K562 (cell line): ENCODE measurements around the gene ZFP57. TPM values are rescaled to one million over a fixed set of nuclear protein-coding genes. Genes with fewer than 3 reads are reported as not detected.

Experiments
- ATAC-seq: fragments of 200-7000 bp; cut with Tn5 transposase; 3 replicates; pipeline ENCODE4 v1.9.1; 2020; ENCODE audit warnings: moderate library complexity
- BruUV-seq: library from RNA; stranded (reverse); fragments of 400-500 nt; replicated peaks from 2 replicates; lab custom pipeline; 2021; lab: Mats Ljungman, UMichigan
- CTCF ChIA-PET: fragments of 300-600 bp; formaldehyde crosslinking; extraction: SDS; loops from one replicate; lab custom pipeline; 2021; ENCODE audit warnings: low intra/inter-chr PET ratio; lab: Yijun Ruan, JAX
- POLR2A ChIA-PET: fragments of 300-600, 350-650 bp; sonication (Branson Sonifier 250); formaldehyde crosslinking; extraction: SDS; loops from one replicate; lab custom pipeline; 2021; ENCODE audit warnings: antibody characterized with exemption, inconsistent platforms; lab: Yijun Ruan, JAX
- DNase-seq, 4 experiments: peaks; one replicate each; pipeline versions ENCODE4 v3.0.0 to v3.0.0-alpha.2; 2011 to 2018; ENCODE audit warnings: low spot score in 3 of 4, mixed read lengths in 3 of 4; ENCODE audit errors: extremely low read depth in 1 of 4
- FAIRE-seq: peaks from 2 replicates; lab custom pipeline; 2011; peaks lifted over from hg19 to GRCh38; lab: Jason Lieb, UNC
- H2AFZ ChIP-seq: 2 replicates; pipeline ENCODE4 v1.6.0; 2011; ENCODE audit warnings: low read depth, low read length, control low read depth, inconsistent platforms
- H3K27ac ChIP-seq: fragments of 200-600 bp; 3 replicates; pipeline ENCODE4 v1.8.0; 2011; ENCODE audit warnings: low read depth, mild to moderate bottlenecking, control low read depth, inconsistent platforms, low read length, moderate library complexity, mixed read lengths; ENCODE audit errors: extremely low read depth
- H3K27me3 ChIP-seq, 2 experiments: fragments of 300-600 bp in 1 of 2; 2 replicates in 1 of 2; 3 replicates in 1 of 2; pipeline versions ENCODE4 v1.6.0 to v1.8.0; 2011; ENCODE audit warnings: inconsistent platforms in 2 of 2, low read length in 2 of 2, mild to moderate bottlenecking in 1 of 2, mixed read lengths in 1 of 2, moderate library complexity in 1 of 2; ENCODE audit not compliant: control insufficient read depth in 2 of 2, insufficient read depth in 2 of 2
- H3K36me3 ChIP-seq: fragments of 300-600 bp; 3 replicates; pipeline ENCODE4 v1.8.0; 2011; ENCODE audit warnings: mild to moderate bottlenecking, low read length, inconsistent platforms; ENCODE audit not compliant: control insufficient read depth, insufficient read depth
- H3K4me1 ChIP-seq, 2 experiments: fragments of 200-600 bp in 1 of 2; replicated peaks in 1 of 2; 2 replicates in 1 of 2; 3 replicates in 1 of 2; pipeline versions ENCODE4 v1.5.1 to v1.8.0; 2011; ENCODE audit warnings: inconsistent platforms in 2 of 2, low read length in 2 of 2, mild to moderate bottlenecking in 1 of 2, mixed read lengths in 1 of 2, moderate library complexity in 1 of 2; ENCODE audit not compliant: control insufficient read depth in 2 of 2, insufficient read depth in 2 of 2
- H3K4me2 ChIP-seq: 2 replicates; pipeline ENCODE4 v1.6.1; 2011; ENCODE audit warnings: low read length, control low read depth, inconsistent platforms, mixed read lengths; ENCODE audit not compliant: insufficient read depth
- H3K4me3 ChIP-seq: fragments of 200-600 bp; sonication (generic), shearing (Covaris generic); 2 replicates; pipeline ENCODE4 v1.5.1; 2016; ENCODE audit warnings: control low read depth, inconsistent platforms
- H3K79me2 ChIP-seq: fragments of 200-600 bp; 3 replicates; pipeline ENCODE4 v1.8.0; 2011; ENCODE audit warnings: low read length, inconsistent platforms; ENCODE audit not compliant: control insufficient read depth, insufficient read depth
- H3K9ac ChIP-seq, 2 experiments: 2 replicates each; pipeline versions ENCODE4 v1.6.0 to v1.6.1; 2011; ENCODE audit warnings: low read depth in 2 of 2, low read length in 2 of 2, control low read depth in 1 of 2, inconsistent platforms in 1 of 2, mild to moderate bottlenecking in 1 of 2, mixed read lengths in 1 of 2; ENCODE audit not compliant: insufficient read depth in 1 of 2
- H3K9me1 ChIP-seq: one replicate; pipeline ENCODE4 v1.6.0; 2011; ENCODE audit warnings: inconsistent platforms, mild to moderate bottlenecking, low read length, moderate library complexity; ENCODE audit not compliant: control insufficient read depth, insufficient read depth
- H3K9me3 ChIP-seq: replicated peaks from 2 replicates; pipeline ENCODE4 v1.5.1; 2011; ENCODE audit warnings: low read depth, low read length, inconsistent platforms; ENCODE audit not compliant: control insufficient read depth, insufficient read depth
- H4K20me1 ChIP-seq: replicated peaks from 2 replicates; pipeline ENCODE4 v1.6.1; 2011; ENCODE audit warnings: low read length, inconsistent platforms, mixed read lengths; ENCODE audit not compliant: control insufficient read depth, insufficient read depth
- DPF2 ChIP-seq: fragments of 450-650 bp; IDR thresholded peaks from 2 replicates; pipeline ENCODE4 v1.6.1; 2016
- HOXB6 ChIP-seq: fragments of 250-450 bp; sonication (Bioruptor Pico); IDR thresholded peaks from 2 replicates; pipeline ENCODE4 v1.5.1; 2022; ENCODE audit warnings: mild to moderate bottlenecking, borderline replicate concordance
- RCOR1 ChIP-seq, 2 experiments: IDR thresholded peaks; 2 replicates each; pipeline ENCODE4 v1.6.1; 2012; ENCODE audit warnings: low read depth in 2 of 2, low read length in 2 of 2, borderline replicate concordance in 1 of 2, improper control_type of control experiment in 1 of 2
- SMAD1 ChIP-seq: fragments of 150-350 bp; IDR thresholded peaks from 2 replicates; pipeline ENCODE4 v1.6.1; 2014; ENCODE audit warnings: low read length, low read depth; ENCODE audit not compliant: partially characterized antibody
- SMARCE1 ChIP-seq: fragments of 450-650 bp; IDR thresholded peaks from 2 replicates; pipeline ENCODE4 v1.7.1; 2016; ENCODE audit warnings: mild to moderate bottlenecking
- TBL1XR1 ChIP-seq, 2 experiments: IDR thresholded peaks; 2 replicates each; pipeline ENCODE4 v1.6.1; 2012; ENCODE audit warnings: improper control_type of control experiment in 2 of 2, low read length in 2 of 2, mild to moderate bottlenecking in 1 of 2
- XRCC3 ChIP-seq: fragments of 450-650 bp; IDR thresholded peaks from 2 replicates; pipeline ENCODE4 v1.6.1; 2017; ENCODE audit warnings: mild to moderate bottlenecking, moderate library complexity
- WGBS: fragments of 100-300 bp; shearing (Covaris generic); methylation state at CpG from one replicate; pipeline ENCODE4 v1.1.6; 2016; ENCODE audit warnings: low coverage, mixed read lengths; ENCODE audit not compliant: insufficient coverage; ENCODE audit errors: missing lambda C conversion rate; 5-methylcytosine and 5-hydroxymethylcytosine counted together
- in situ Hi-C: fragments of 300-500 bp; cut with MboI; formaldehyde crosslinking; loops from 4 replicates; pipeline ENCODE4 v1.15.0; 2018; ENCODE audit warnings: inconsistent platforms, mixed read lengths
- intact Hi-C: fragments of 100-400 bp; cut with micrococcal nuclease; formaldehyde crosslinking; loops from 2 replicates; pipeline ENCODE4 v1.14.2; 2022
- polyA plus RNA-seq, 8 experiments: library from polyadenylated mRNA; depleted of rRNA in 4 of 8; stranded (reverse) in 5 of 8; unstranded in 3 of 8; fragments of >200 nt; fragmentation: Nextera tagmentation in 2 of 8; fragmentation: Illumina TruSeq in 1 of 8; extraction: Ambion mirVana in 2 of 8; extraction: Trizol in 1 of 8; gene quantifications; 2 replicates each; pipeline versions ENCODE4 v1.2.1 to v1.2.3, GENCODE V29; 2011 to 2014; ENCODE audit warnings: inconsistent platforms in 1 of 8, missing spikeins in 1 of 8
- total RNA-seq, 7 experiments: library from RNA; depleted of rRNA in 6 of 7; stranded (reverse); fragments of >200 nt in 6 of 7; fragmentation: Illumina TruSeq in 2 of 7; extraction: Trizol in 2 of 7; gene quantifications; 2 replicates each; pipeline versions ENCODE4 v1.2.1 to v1.2.3, GENCODE V29; 2011 to 2021; ENCODE audit warnings: low replicate concordance in 1 of 7
- TF ChIP-seq, protein P1 (sequence below): fragments of 250-450 bp; sonication (Bioruptor Pico); IDR thresholded peaks from 2 replicates; pipeline ENCODE4 v1.8.0; 2021; ENCODE audit warnings: mild to moderate bottlenecking, moderate library complexity
- TF ChIP-seq, protein P2 (sequence below): sonication (generic); formaldehyde crosslinking; IDR thresholded peaks from 2 replicates; pipeline ENCODE4 v1.8.0; 2022; ENCODE audit warnings: missing genetic modification reagents, mild to moderate bottlenecking, borderline replicate concordance

Gene ZFP57
- total and polyA plus RNA-seq, 9 of the 15 experiments (the other 6 are each of a cell fraction or from before 2014, with no cell fraction given), result 0.04 to 0.28 (median 0.13) TPM

DNA sequence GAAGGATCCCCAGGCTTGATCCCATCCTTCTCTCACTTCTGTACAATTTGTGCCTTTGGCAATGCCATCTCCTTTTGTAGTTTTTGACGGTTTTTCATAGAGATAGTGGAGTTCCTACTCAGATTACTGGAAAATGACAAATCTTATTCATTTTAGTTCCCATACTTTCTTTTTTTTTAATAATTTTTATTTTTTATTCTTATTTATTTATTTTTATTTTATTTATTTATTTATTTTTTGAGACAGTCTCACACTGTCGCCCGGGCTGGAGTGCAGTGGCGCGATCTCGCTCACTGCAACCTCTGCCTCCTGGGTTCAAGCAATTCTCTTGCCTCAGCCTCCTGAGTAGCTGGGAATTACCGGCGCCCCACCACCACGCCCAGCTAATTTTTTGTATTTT, 43.7 kb downstream of the ZFP57 start:
- H3K4me2 ChIP-seq, result no peak overlapping the region
- no peaks in the 10 kb centered on the region for H3K27me3 ChIP-seq
- intact Hi-C loops, result no loop called here
- H4K20me1 ChIP-seq, result no peaks in the 10 kb centered on the region
- no peak for ATAC-seq
- H3K4me3 ChIP-seq, result no peak overlapping the region
- POLR2A ChIA-PET, result no interaction called here
- no peaks in the 10 kb centered on the region for H3K9me1 ChIP-seq
- H3K9ac ChIP-seq, result no peak overlapping the region
- in situ Hi-C loops, result no loop called here
- no peaks in the 10 kb centered on the region for H3K9me3 ChIP-seq
- peaks cover 15 to 21% of the 10 kb centered on the region in 2 experiments; a peak in 4 of 5 replicates for H3K4me1 ChIP-seq
- 82% methylated on average over 9 of the region's 9 CpGs for WGBS
- no peak overlapping the region for H3K27ac ChIP-seq
- no TSS peak for BruUV-seq
- no peak for FAIRE-seq
- H3K79me2 ChIP-seq, result peaks cover under 1% of the 10 kb centered on the region; the same call in 1 of the 3 replicates
- H2AFZ ChIP-seq, result no peak overlapping the region
- no peaks in the 10 kb centered on the region for H3K36me3 ChIP-seq
- TF ChIP-seq TBL1XR1 (IDR thresholded peaks at IDR 0.05; ENCODE audit: low read length in 2 of 2), result no peak
- TF ChIP-seq SMAD1, result no peak
- TF ChIP-seq, protein P1, sequence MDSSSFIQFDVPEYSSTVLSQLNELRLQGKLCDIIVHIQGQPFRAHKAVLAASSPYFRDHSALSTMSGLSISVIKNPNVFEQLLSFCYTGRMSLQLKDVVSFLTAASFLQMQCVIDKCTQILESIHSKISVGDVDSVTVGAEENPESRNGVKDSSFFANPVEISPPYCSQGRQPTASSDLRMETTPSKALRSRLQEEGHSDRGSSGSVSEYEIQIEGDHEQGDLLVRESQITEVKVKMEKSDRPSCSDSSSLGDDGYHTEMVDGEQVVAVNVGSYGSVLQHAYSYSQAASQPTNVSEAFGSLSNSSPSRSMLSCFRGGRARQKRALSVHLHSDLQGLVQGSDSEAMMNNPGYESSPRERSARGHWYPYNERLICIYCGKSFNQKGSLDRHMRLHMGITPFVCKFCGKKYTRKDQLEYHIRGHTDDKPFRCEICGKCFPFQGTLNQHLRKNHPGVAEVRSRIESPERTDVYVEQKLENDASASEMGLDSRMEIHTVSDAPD (CRISPR knock-in tag), result no peak
- no peak for TF ChIP-seq RCOR1 (IDR thresholded peaks at IDR 0.05; ENCODE audit: borderline replicate concordance in 1 of 2, low read depth in 2 of 2, low read length in 2 of 2)
- TF ChIP-seq, protein P2, sequence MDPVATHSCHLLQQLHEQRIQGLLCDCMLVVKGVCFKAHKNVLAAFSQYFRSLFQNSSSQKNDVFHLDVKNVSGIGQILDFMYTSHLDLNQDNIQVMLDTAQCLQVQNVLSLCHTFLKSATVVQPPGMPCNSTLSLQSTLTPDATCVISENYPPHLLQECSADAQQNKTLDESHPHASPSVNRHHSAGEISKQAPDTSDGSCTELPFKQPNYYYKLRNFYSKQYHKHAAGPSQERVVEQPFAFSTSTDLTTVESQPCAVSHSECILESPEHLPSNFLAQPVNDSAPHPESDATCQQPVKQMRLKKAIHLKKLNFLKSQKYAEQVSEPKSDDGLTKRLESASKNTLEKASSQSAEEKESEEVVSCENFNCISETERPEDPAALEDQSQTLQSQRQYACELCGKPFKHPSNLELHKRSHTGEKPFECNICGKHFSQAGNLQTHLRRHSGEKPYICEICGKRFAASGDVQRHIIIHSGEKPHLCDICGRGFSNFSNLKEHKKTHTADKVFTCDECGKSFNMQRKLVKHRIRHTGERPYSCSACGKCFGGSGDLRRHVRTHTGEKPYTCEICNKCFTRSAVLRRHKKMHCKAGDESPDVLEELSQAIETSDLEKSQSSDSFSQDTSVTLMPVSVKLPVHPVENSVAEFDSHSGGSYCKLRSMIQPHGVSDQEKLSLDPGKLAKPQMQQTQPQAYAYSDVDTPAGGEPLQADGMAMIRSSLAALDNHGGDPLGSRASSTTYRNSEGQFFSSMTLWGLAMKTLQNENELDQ (CRISPR knock-in tag), result no peak
- no peak for TF ChIP-seq XRCC3
- TF ChIP-seq HOXB6, result no peak
- no peak for TF ChIP-seq SMARCE1
- no peak for TF ChIP-seq DPF2
- no peak for DNase-seq
- CTCF ChIA-PET, result no interaction called here
